GM12891 (cell line): Measurements from ENCODE around the gene GMDS.

ENCODE experiments used
- DNase-seq: peaks from one replicate; pipeline ENCODE4 v3.0.0; 2011; ENCODE audit warnings: low spot score; ENCODE audit not compliant: insufficient read length
- FAIRE-seq: peaks from 2 replicates; lab custom pipeline; 2011; peaks lifted over from hg19 to GRCh38; lab: Jason Lieb, UNC
- PAX5 ChIP-seq: IDR thresholded peaks from 2 replicates; pipeline ENCODE4 v1.6.1; 2011; ENCODE audit warnings: low read length, moderate library complexity, mild to moderate bottlenecking; ENCODE audit not compliant: insufficient read depth, severe bottlenecking
- POLR2A ChIP-seq: IDR thresholded peaks from 2 replicates; pipeline ENCODE4 v1.6.1; 2011; ENCODE audit warnings: low read depth, low read length, control low read depth
- POLR2AphosphoS5 ChIP-seq: IDR thresholded peaks from 2 replicates; pipeline ENCODE4 v1.6.1; 2011; ENCODE audit warnings: low read depth, low read length, control low read depth
- POU2F2 ChIP-seq: IDR thresholded peaks from 2 replicates; pipeline ENCODE4 v1.6.1; 2011; ENCODE audit warnings: low read depth, mild to moderate bottlenecking, control low read depth, low read length, moderate library complexity
- SPI1 ChIP-seq: IDR thresholded peaks from 2 replicates; pipeline ENCODE4 v1.6.1; 2011; ENCODE audit warnings: low read depth, low read length, control low read depth
- TAF1 ChIP-seq: IDR thresholded peaks from 2 replicates; pipeline ENCODE4 v1.6.1; 2011; ENCODE audit warnings: low read depth, low read length, control low read depth

GMDS gene

DNA sequence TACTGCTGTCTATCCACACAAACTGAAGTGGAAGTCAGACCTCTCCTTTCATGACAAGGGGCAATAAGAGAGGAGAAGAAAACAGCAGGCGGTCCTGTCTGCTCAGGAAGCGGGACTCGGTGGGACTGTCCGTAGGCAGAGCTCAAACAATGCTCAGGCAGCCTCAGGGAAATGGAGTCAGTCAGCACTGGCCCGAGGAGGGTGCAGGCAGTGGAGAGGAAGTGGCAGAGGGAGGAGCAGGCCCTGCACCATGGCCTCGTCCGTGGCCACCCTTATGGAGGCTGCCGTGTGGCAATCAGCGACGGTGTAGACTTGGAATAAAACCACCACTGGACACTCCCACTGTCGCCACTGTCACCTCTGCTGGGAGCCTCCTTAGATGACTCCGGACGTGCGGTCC is 616.1 kb downstream of the GMDS start:
- no peak for TF ChIP-seq PAX5
- no peak for DNase-seq
- no peak for FAIRE-seq

DNA sequence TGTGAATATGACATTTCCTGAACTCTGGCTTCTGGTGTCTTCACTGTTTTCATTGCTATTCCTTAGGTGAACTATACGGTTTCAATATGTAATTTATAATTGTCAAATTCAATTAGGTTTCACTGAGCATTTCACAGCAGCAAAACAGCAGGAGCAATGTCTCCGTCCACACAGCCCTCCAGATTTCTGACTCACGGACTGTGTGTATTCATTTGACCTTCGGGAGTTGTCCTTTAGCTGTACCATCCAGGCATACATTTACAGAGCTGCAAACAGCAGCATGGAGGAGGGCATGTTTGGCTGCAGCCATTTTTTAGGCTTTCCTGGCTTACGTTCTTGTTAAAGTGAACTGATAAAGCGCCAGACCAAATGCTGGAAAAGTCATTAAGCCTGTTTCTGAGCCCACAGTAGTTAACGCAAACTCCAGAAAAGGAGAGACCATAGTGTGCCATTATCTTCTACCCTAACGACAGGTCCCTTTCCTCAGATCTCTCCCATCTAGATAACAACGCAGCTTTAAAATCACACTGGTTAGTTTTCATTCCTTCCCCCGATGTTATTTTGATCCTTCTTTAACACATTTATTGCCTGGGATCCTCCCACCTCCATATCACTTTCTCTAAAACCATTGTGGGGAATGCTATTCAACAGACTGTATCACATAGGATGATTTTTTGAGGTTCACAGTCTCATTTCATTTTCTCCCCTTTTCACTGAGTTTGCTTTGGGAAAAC is 617.4 kb downstream of the GMDS start:
- TF ChIP-seq POLR2A (no peak), PAX5 (no peak), TAF1 (no peak), POU2F2 (no peak), POLR2AphosphoS5 (no peak), SPI1 (no peak)
- FAIRE-seq (no peak), DNase-seq (no peak)

DNA sequence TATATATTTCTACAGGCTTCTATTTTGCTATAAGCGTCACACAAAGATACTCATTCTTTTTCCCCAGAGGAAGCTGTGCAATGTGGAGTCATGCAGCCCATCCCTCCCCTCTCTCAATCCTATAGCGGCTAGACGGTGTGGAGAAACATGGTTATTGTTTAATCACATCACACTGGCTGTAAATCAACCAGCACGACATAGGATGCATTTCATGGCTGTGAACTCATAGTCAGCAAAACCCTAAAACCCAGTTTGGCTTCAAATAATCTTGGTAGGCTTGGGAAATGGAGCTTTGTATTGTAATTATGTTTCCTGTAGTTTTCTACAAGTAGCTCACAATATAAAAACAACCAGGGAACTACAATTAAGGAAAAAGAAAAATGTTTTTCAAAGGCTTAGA is 618.9 kb downstream of the GMDS start:
- FAIRE-seq: no peak
- TF ChIP-seq POLR2AphosphoS5 (no peak), POLR2A (no peak)
- no peak for DNase-seq

DNA sequence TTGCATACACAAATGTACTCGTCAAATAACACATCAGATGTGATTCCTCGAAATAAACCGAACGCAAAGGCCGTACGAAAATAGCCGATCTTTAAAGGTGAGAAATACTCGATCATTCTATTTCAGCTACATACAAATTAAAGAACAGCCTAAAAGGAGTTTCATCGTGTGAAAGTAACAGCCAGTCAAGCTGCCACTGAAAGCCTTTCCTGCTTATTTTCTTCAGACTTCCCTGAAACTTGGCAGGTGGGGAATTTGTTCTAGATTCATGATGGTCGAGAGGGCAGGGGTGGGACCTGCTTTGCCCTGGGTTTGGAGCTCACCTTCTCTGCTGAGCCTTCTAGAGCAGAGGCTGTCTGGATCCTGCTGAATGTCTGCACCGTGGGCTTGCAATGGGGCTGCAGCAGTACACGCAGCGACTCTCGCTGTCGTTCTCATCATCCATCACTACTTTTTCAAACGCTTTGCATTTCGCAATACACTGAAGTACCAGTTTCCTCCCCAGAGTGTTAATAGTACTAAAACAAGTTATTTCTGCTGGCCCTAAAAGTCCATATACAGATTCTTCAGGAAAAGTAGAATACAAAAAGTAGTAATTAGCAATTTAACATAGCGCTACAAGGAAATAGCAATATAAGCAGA is 619.5 kb downstream of the GMDS start:
- TF ChIP-seq POLR2A (no peak), POLR2AphosphoS5 (no peak), SPI1 (no peak), PAX5 (no peak), POU2F2 (no peak), TAF1 (no peak)
- no peak for DNase-seq
- FAIRE-seq: no peak

DNA sequence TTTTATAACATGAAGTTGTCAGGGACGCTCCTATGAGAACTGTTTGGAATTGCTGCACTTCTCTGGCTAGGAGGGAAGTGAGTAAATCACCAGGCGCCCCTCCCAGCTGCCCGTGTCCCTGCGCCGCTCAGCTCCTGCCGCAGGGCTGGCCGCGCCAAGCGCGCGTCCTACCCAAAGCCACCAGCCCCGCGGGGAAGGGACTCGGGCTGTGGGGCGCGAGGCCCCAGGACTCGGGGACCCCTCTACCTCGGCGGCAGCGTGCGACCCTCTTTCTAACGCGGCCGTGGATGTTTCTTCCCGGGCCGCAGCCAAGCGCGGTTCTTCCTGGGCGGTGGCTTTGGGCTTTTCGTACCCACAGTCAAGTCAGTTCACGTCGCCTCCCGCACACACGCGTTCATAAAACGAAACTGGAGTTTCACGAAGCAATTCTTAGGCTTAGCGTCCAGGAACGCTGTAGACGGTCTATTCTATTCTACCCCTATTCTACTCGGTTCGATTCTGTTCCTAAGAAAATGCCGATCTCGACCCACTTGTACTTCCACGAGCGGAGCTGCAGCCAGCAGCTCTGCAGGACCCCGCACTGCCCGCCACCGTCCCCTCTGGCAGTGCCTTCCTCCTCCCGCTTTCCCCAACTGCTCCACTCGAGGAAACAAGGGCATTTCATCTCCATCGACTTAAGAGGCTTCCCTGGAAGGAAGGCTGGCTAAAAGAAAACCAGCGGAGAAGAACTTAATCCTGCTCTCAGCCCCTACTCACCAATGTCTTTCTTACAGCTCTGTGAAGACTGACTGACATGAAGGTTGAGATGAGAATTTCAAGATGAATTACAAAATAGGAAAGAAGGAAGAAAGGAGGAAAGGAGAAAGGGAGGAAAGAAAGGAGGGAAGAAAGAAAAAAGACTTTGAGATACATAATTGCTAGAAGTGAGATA is 620.3 kb downstream of the GMDS start:
- TF ChIP-seq SPI1: no peak
- TF ChIP-seq PAX5: no peak
- no peak for TF ChIP-seq POU2F2
- no peak for TF ChIP-seq TAF1
- TF ChIP-seq POLR2A: no peak
- no peak for TF ChIP-seq POLR2AphosphoS5
- FAIRE-seq (peak; percentile 5), DNase-seq (no peak)

DNA sequence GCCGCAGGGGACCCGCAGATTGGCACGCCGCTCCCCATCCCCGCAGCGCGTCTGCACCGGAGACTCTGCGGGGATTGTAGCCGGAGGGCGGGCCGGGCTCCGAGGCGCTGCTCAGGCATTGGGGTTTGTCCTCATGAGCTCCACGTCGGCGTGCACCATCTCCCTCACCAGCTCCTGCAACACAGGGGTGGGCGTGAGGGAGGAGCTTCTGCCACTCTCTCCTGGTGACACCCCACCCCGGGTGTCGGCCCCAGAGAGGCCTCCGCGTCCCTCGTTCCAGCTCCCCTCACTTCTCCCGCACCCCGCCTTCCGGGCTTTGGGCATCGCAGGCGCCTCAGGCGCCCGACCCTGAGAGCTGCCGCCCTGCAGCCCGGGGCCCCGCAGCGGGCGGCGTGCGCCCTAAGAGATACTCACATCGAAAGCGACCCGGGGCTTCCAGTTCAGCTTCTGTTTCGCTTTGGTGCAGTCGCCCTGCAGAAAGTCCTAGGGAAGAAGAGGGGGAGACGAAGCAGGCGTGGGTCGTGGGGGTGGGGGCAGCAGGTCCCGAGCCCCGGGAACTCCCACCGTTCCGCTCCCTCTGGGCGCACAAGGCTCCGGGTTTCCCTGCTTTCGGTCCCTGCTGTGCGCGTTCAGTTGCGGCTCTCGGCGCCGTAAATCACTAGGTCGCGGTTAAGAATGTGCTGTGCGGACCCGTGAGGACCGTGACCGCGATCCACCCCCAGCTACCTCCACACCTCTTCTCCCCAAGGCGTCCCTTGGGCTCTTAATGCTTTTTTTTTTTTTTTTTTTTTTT is 621.2 kb downstream of the GMDS start:
- no peak for DNase-seq
- TF ChIP-seq SPI1: no peak
- no peak for TF ChIP-seq POLR2A
- no peak for TF ChIP-seq POLR2AphosphoS5
- no peak for TF ChIP-seq PAX5
- TF ChIP-seq TAF1: no peak
- no peak for TF ChIP-seq POU2F2
- peak; percentile 31 for FAIRE-seq

DNA sequence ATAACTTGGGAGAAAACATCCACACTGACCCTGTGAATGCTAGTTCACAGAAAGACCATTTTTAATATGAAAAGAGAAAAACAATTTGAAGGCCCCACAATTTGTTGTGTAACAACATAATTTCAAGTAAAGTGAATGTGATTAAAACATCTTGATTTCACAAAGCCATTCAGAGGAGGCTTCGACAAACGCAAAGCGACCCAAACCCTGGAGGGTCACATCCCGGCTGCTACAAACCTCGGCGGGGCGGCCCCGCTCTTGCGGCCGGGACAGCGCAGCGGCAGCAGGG is 621.7 kb downstream of the GMDS start:
- TF ChIP-seq POLR2AphosphoS5 (no peak), POU2F2 (no peak), TAF1 (no peak), PAX5 (no peak), SPI1 (no peak), POLR2A (no peak)
- DNase-seq (no peak), FAIRE-seq (no peak)

GRCh38 chr6:1622851-1623768 is 622.3 kb downstream of the GMDS start:
- TF ChIP-seq TAF1: no peak
- no peak for TF ChIP-seq POLR2AphosphoS5
- no peak for TF ChIP-seq SPI1
- no peak for TF ChIP-seq PAX5
- TF ChIP-seq POLR2A: no peak
- TF ChIP-seq POU2F2: no peak
- DNase-seq (no peak), FAIRE-seq (no peak)

DNA sequence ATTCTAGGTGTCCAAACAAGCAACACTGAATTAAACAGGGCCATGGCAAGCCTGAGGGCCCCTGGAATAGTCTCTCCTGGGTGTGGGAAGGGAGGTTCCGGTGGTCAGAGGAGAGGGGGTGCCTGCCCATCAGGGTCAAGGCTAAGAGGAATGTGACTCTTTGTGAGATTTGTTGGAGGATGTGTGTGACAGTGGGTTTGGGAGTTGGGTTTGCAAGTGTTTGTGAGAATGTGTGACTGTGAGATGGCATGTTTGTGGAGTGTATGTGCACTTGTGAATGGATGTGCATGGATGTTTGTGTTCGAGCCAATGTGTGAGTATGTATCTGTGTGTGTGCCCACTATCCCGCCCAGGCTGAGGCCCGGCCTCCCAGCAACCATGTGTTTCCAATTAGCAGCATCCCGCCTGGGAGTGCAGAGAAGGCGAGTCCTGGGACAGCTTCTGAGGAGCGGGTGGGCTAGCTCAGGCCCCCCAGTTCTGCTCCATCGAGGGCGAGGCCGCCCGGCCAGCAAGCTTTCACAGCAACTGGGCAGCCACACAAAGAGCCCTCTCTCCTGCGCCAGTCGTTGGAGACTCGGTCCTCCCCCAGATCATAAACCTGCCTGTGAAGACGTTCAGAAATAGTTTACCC is 623.1 kb downstream of the GMDS start:
- no peak for TF ChIP-seq SPI1
- TF ChIP-seq TAF1: no peak
- TF ChIP-seq POLR2A: no peak
- no peak for TF ChIP-seq POLR2AphosphoS5
- no peak for TF ChIP-seq POU2F2
- TF ChIP-seq PAX5: no peak
- FAIRE-seq (no peak), DNase-seq (no peak)
